SK-N-SH treated with all-trans-retinoic acid at 6 μM for 48 hours (cell line): Measurements from ENCODE around the gene PLCB2.

Source experiments
- ATAC-seq: fragments of 200-7000 bp; cut with Tn5 transposase; 3 replicates; pipeline ENCODE4 v1.9.1; 2020; ENCODE audit warnings: mild to moderate bottlenecking, moderate library complexity
- BACH2 ChIP-seq: fragments of 250-450 bp; sonication (Bioruptor Pico); IDR thresholded peaks from 2 replicates; pipeline ENCODE4 v1.9.0; 2021; ENCODE audit warnings: mild to moderate bottlenecking, borderline replicate concordance
- CSDC2 ChIP-seq: fragments of 250-450 bp; sonication (Bioruptor Pico); IDR thresholded peaks from 2 replicates; pipeline ENCODE4 v1.5.0; 2020; ENCODE audit warnings: mild to moderate bottlenecking, moderate library complexity
- GLIS3 ChIP-seq: fragments of 250-450 bp; sonication (Bioruptor Pico); IDR thresholded peaks from 2 replicates; pipeline ENCODE4 v1.5.0; 2020; ENCODE audit warnings: mild to moderate bottlenecking, moderate library complexity
- ISL1 ChIP-seq: fragments of 250-450 bp; sonication (Bioruptor Pico); IDR thresholded peaks from 2 replicates; pipeline ENCODE4 v2.1.2; 2022; ENCODE audit warnings: mild to moderate bottlenecking, moderate library complexity
- OSR1 ChIP-seq: fragments of 250-450 bp; sonication (Bioruptor Pico); IDR thresholded peaks from 2 replicates; pipeline ENCODE4 v1.8.0; 2022; ENCODE audit warnings: moderate library complexity, mild to moderate bottlenecking, inconsistent platforms
- PPARA ChIP-seq: fragments of 250-450 bp; sonication (Bioruptor Pico); IDR thresholded peaks from 2 replicates; pipeline ENCODE4 v1.5.0; 2020; ENCODE audit warnings: mild to moderate bottlenecking, borderline replicate concordance
- RARB ChIP-seq: fragments of 250-450 bp; sonication (Bioruptor Pico); IDR thresholded peaks from 2 replicates; pipeline ENCODE4 v1.8.0; 2021; ENCODE audit warnings: mild to moderate bottlenecking, moderate library complexity
- SNAI2 ChIP-seq: fragments of 250-450 bp; sonication (Bioruptor Pico); IDR thresholded peaks from 2 replicates; pipeline ENCODE4 v1.5.0; 2020; ENCODE audit warnings: mild to moderate bottlenecking, moderate library complexity
- TCF4 ChIP-seq: fragments of 250-450 bp; sonication (Bioruptor Pico); IDR thresholded peaks from 2 replicates; pipeline ENCODE4 v1.8.0; 2021; ENCODE audit warnings: mild to moderate bottlenecking, moderate library complexity, borderline replicate concordance
- ZC3H10 ChIP-seq: fragments of 250-450 bp; sonication (Bioruptor Pico); IDR thresholded peaks from 2 replicates; pipeline ENCODE4 v1.5.1; 2021; ENCODE audit warnings: mild to moderate bottlenecking, moderate library complexity
- ZFP3 ChIP-seq: fragments of 250-450 bp; sonication (Bioruptor Pico); IDR thresholded peaks from 2 replicates; pipeline ENCODE4 v1.5.0; 2020; ENCODE audit warnings: mild to moderate bottlenecking, moderate library complexity
- ZFP30 ChIP-seq: fragments of 450-650 bp; formaldehyde crosslinking; IDR thresholded peaks from 2 replicates; pipeline ENCODE4 v1.5.0; 2022; ENCODE audit warnings: mild to moderate bottlenecking, moderate library complexity
- ZNF70 ChIP-seq: fragments of 450-650 bp; formaldehyde crosslinking; IDR thresholded peaks from 2 replicates; pipeline ENCODE4 v1.5.0; 2020; ENCODE audit warnings: mild to moderate bottlenecking, moderate library complexity
- ZNF8 ChIP-seq: fragments of 450-650 bp; formaldehyde crosslinking; IDR thresholded peaks from 2 replicates; pipeline ENCODE4 v1.5.0; 2020; ENCODE audit warnings: mild to moderate bottlenecking, moderate library complexity
- TF ChIP-seq, protein P1 (sequence below): fragments of 250-450 bp; sonication (Bioruptor Pico); IDR thresholded peaks from 2 replicates; pipeline ENCODE4 v1.5.0; 2020; ENCODE audit warnings: mild to moderate bottlenecking, moderate library complexity
- TF ChIP-seq, protein P2 (sequence below): fragments of 250-450 bp; sonication (Bioruptor Pico); IDR thresholded peaks from 2 replicates; pipeline ENCODE4 v1.8.0; 2021; ENCODE audit warnings: low read depth, mild to moderate bottlenecking, moderate library complexity, borderline replicate concordance
- TF ChIP-seq, protein P3 (sequence below): fragments of 250-450 bp; sonication (Bioruptor Pico); IDR thresholded peaks from 2 replicates; pipeline ENCODE4 v1.5.1; 2021; ENCODE audit warnings: mild to moderate bottlenecking, moderate library complexity
- TF ChIP-seq, protein P4 (sequence below): fragments of 250-450 bp; sonication (Bioruptor Pico); IDR thresholded peaks from 2 replicates; pipeline ENCODE4 v1.8.0; 2020; ENCODE audit warnings: mild to moderate bottlenecking, moderate library complexity, borderline replicate concordance
- TF ChIP-seq, protein P5 (sequence below): fragments of 250-450 bp; sonication (Bioruptor Pico); IDR thresholded peaks from 2 replicates; pipeline ENCODE4 v1.5.1; 2020; ENCODE audit warnings: low read depth, mild to moderate bottlenecking, moderate library complexity

Gene PLCB2

DNA sequence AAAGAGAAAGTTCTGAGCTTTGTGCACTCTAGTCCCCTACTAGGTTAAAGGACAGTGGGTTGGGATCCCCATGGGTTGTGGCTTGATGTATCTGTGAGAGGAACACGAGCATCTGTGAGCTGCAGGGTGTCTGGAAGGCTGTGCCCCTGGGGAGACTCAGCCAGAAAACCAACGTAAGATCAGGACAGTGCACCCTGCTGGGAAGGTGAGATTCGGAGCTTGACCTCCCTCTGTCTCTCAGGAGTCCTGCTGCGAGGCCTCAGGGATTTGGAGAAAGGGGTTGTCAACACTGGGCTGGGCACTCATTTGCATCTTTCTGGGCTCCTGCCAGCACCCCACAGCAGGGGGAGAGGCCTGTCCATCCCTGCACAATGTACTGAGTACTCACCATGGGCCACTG lies 40.1 kb downstream of the PLCB2 start:
- TF ChIP-seq RARB (CRISPR knock-in tag) (no peak), GLIS3 (no peak), ISL1 (CRISPR knock-in tag) (no peak), SNAI2 (no peak), TCF4 (CRISPR knock-in tag) (no peak), ZNF70 (CRISPR knock-in tag) (no peak), ZFP30 (CRISPR knock-in tag) (no peak), CSDC2 (CRISPR knock-in tag) (no peak), BACH2 (CRISPR knock-in tag) (no peak)
- TF ChIP-seq, protein P1, sequence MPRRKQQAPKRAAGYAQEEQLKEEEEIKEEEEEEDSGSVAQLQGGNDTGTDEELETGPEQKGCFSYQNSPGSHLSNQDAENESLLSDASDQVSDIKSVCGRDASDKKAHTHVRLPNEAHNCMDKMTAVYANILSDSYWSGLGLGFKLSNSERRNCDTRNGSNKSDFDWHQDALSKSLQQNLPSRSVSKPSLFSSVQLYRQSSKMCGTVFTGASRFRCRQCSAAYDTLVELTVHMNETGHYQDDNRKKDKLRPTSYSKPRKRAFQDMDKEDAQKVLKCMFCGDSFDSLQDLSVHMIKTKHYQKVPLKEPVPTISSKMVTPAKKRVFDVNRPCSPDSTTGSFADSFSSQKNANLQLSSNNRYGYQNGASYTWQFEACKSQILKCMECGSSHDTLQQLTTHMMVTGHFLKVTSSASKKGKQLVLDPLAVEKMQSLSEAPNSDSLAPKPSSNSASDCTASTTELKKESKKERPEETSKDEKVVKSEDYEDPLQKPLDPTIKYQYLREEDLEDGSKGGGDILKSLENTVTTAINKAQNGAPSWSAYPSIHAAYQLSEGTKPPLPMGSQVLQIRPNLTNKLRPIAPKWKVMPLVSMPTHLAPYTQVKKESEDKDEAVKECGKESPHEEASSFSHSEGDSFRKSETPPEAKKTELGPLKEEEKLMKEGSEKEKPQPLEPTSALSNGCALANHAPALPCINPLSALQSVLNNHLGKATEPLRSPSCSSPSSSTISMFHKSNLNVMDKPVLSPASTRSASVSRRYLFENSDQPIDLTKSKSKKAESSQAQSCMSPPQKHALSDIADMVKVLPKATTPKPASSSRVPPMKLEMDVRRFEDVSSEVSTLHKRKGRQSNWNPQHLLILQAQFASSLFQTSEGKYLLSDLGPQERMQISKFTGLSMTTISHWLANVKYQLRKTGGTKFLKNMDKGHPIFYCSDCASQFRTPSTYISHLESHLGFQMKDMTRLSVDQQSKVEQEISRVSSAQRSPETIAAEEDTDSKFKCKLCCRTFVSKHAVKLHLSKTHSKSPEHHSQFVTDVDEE (CRISPR knock-in tag): no peak
- TF ChIP-seq, protein P2, sequence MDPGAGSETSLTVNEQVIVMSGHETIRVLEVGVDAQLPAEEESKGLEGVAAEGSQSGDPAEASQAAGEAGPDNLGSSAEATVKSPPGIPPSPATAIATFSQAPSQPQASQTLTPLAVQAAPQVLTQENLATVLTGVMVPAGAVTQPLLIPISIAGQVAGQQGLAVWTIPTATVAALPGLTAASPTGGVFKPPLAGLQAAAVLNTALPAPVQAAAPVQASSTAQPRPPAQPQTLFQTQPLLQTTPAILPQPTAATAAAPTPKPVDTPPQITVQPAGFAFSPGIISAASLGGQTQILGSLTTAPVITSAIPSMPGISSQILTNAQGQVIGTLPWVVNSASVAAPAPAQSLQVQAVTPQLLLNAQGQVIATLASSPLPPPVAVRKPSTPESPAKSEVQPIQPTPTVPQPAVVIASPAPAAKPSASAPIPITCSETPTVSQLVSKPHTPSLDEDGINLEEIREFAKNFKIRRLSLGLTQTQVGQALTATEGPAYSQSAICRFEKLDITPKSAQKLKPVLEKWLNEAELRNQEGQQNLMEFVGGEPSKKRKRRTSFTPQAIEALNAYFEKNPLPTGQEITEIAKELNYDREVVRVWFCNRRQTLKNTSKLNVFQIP (CRISPR knock-in tag): no peak
- TF ChIP-seq, protein P3, sequence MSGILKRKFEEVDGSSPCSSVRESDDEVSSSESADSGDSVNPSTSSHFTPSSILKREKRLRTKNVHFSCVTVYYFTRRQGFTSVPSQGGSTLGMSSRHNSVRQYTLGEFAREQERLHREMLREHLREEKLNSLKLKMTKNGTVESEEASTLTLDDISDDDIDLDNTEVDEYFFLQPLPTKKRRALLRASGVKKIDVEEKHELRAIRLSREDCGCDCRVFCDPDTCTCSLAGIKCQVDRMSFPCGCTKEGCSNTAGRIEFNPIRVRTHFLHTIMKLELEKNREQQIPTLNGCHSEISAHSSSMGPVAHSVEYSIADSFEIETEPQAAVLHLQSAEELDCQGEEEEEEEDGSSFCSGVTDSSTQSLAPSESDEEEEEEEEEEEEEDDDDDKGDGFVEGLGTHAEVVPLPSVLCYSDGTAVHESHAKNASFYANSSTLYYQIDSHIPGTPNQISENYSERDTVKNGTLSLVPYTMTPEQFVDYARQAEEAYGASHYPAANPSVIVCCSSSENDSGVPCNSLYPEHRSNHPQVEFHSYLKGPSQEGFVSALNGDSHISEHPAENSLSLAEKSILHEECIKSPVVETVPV: no peak
- ATAC-seq: no peak

DNA sequence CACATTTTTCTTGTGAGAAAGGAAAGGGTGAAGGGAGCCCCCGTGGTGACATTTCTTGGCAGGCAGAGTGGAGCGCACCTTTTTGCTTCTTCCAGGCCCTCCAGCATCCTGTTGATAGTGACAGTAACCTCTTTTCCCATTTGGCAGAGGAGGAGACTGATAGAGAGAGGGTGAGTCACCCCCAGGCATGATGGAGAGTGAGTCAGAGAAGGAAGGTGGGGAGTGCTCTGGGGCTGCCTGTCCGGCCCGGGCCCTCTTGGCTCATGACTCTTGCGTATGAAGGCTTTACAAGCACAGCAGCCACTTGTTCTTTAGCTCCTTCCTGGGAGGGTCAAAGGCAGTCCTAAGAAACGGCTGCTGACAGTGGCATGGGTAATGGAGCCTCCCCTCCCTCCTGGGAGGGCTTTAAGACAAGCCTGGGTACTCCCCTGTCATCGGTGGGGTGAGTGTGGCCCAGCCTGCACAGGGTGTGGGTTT lies 40.9 kb downstream of the PLCB2 start:
- ATAC-seq: peak; percentile 93
- TF ChIP-seq ZFP3 (CRISPR knock-in tag) (no peak), PPARA (no peak), SNAI2 (no peak), TCF4 (CRISPR knock-in tag) (no peak), OSR1 (CRISPR knock-in tag) (no peak), ZC3H10 (CRISPR knock-in tag) (no peak), ZNF70 (CRISPR knock-in tag) (no peak), ZNF8 (no peak), CSDC2 (CRISPR knock-in tag) (no peak), GLIS3 (no peak), BACH2 (CRISPR knock-in tag) (no peak)
- TF ChIP-seq, protein P4, sequence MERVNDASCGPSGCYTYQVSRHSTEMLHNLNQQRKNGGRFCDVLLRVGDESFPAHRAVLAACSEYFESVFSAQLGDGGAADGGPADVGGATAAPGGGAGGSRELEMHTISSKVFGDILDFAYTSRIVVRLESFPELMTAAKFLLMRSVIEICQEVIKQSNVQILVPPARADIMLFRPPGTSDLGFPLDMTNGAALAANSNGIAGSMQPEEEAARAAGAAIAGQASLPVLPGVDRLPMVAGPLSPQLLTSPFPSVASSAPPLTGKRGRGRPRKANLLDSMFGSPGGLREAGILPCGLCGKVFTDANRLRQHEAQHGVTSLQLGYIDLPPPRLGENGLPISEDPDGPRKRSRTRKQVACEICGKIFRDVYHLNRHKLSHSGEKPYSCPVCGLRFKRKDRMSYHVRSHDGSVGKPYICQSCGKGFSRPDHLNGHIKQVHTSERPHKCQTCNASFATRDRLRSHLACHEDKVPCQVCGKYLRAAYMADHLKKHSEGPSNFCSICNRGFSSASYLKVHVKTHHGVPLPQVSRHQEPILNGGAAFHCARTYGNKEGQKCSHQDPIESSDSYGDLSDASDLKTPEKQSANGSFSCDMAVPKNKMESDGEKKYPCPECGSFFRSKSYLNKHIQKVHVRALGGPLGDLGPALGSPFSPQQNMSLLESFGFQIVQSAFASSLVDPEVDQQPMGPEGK: no peak
- TF ChIP-seq, protein P1 (CRISPR knock-in tag): no peak
- TF ChIP-seq, protein P5, sequence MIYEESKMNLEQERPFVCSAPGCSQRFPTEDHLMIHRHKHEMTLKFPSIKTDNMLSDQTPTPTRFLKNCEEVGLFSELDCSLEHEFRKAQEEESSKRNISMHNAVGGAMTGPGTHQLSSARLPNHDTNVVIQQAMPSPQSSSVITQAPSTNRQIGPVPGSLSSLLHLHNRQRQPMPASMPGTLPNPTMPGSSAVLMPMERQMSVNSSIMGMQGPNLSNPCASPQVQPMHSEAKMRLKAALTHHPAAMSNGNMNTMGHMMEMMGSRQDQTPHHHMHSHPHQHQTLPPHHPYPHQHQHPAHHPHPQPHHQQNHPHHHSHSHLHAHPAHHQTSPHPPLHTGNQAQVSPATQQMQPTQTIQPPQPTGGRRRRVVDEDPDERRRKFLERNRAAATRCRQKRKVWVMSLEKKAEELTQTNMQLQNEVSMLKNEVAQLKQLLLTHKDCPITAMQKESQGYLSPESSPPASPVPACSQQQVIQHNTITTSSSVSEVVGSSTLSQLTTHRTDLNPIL (CRISPR knock-in tag): no peak
- TF ChIP-seq, protein P2 (CRISPR knock-in tag): no peak
